Bronchus fibroblast of lung (primary cell): ENCODE measurements around the gene KMT5C. TPM values are rescaled to one million over a fixed set of nuclear protein-coding genes. Genes with fewer than 3 reads are reported as not detected.

Experiments used
- total RNA-seq: library from RNA; depleted of rRNA; stranded (reverse); fragments of >200 nt; gene quantifications from 2 replicates; pipeline ENCODE4 v1.2.3, GENCODE V29; 2015

Gene KMT5C
- 5.5 and 7.4 TPM in 2 replicates for total RNA-seq

GRCh38 chr19:55339105-55339888 lies at the start of gene KMT5C:
Gene KMT5C (plus strand): TSS chr19:55339876. CDS start chr19:55341937, 2,061 bp downstream.

GRCh38 chr19:55325172-55325571 lies 14.5 kb upstream of the KMT5C start, which contains the start of gene TMEM150B:
Gene TMEM150B (minus strand): TSS chr19:55325341. CDS start chr19:55321036, 4,305 bp downstream.

GRCh38 chr19:55354698-55355212 lies 15.1 kb downstream of the KMT5C start, which contains the start of gene COX6B2:
Gene COX6B2 (minus strand): TSS chr19:55354719. CDS start chr19:55354521, 198 bp downstream.

GRCh38 chr19:55362990-55363716 lies 23.5 kb downstream of the KMT5C start, which contains the start of gene GARIN5B:
Gene GARIN5B (minus strand): TSS chr19:55363260. CDS start chr19:55363066, 194 bp downstream.

GRCh38 chr19:55370305-55370988 lies 30.8 kb downstream of the KMT5C start, which contains the start of gene IL11:
Gene IL11 (minus strand): TSS chr19:55370463. CDS start chr19:55370310, 153 bp downstream.

GRCh38 chr19:55376241-55376933 lies 36.7 kb downstream of the KMT5C start, which contains the start of gene TMEM190:
Gene TMEM190 (plus strand): TSS chr19:55376826. CDS start chr19:55376854, 28 bp downstream.

GRCh38 chr19:55384131-55384919 lies 44.6 kb downstream of the KMT5C start, which contains the start of gene TMEM238:
Gene TMEM238 (minus strand): TSS chr19:55384292. CDS start chr19:55384259, 33 bp downstream.

GRCh38 chr19:55385724-55386492 lies 46.2 kb downstream of the KMT5C start, which contains the start of gene RPL28:
Gene RPL28 (plus strand): TSS chr19:55385932. CDS start chr19:55386358, 426 bp downstream.

Other genes starting within 250 kb of the KMT5C start
- 55.5 and 57.8 TPM in 2 replicates for gene PPP1R12C, start 222.2 kb upstream of the KMT5C start, total RNA-seq
- gene TNNT1, start 190.7 kb upstream of the KMT5C start, total RNA-seq: 0.34 and 0.89 TPM in 2 replicates
- gene TNNI3, start 182.1 kb upstream of the KMT5C start, total RNA-seq: not detected in 2 replicates
- 0.15 and 0.34 TPM in 2 replicates for gene DNAAF3, start 173.3 kb upstream of the KMT5C start, total RNA-seq
- gene SYT5, start 159.6 kb upstream of the KMT5C start, total RNA-seq: not detected in 2 replicates
- gene PTPRH, start 130.4 kb upstream of the KMT5C start, total RNA-seq: 0.74 and 1.0 TPM in 2 replicates
- gene TMEM86B, start 111.1 kb upstream of the KMT5C start, total RNA-seq: 0.84 and 1.2 TPM in 2 replicates
- gene PPP6R1, start 80.9 kb upstream of the KMT5C start, total RNA-seq: 30.8 and 31.7 TPM in 2 replicates
- 51.3 and 58.7 TPM in 2 replicates for gene HSPBP1, start 59.8 kb upstream of the KMT5C start, total RNA-seq
- gene BRSK1, start 55.9 kb upstream of the KMT5C start, total RNA-seq: 4.9 and 5.8 TPM in 2 replicates
- gene TMEM150B, start 14.5 kb upstream of the KMT5C start, total RNA-seq: not detected in 2 replicates
- 0.30 TPM in 1 of 2 replicates, not detected in the other for gene COX6B2, start 14.8 kb downstream of the KMT5C start, total RNA-seq
- gene GARIN5B, start 23.4 kb downstream of the KMT5C start, total RNA-seq: not detected in 2 replicates
- 2.4 and 10.4 TPM in 2 replicates for gene IL11, start 30.6 kb downstream of the KMT5C start, total RNA-seq
- gene TMEM190, start 37.0 kb downstream of the KMT5C start, total RNA-seq: not detected in 2 replicates
- gene TMEM238, start 44.4 kb downstream of the KMT5C start, total RNA-seq: 0.17 and 1.8 TPM in 2 replicates
- gene RPL28, start 46.1 kb downstream of the KMT5C start, total RNA-seq: 462 and 817 TPM in 2 replicates
- 249 and 263 TPM in 2 replicates for gene UBE2S, start 67.9 kb downstream of the KMT5C start, total RNA-seq
- not detected in 2 replicates for gene SHISA7, start 103.4 kb downstream of the KMT5C start, total RNA-seq
- gene ISOC2, start 121.8 kb downstream of the KMT5C start, total RNA-seq: 74.8 and 86.4 TPM in 2 replicates
- gene C19orf85, start 124.9 kb downstream of the KMT5C start, total RNA-seq: not detected in 2 replicates
- 5.4 and 9.4 TPM in 2 replicates for gene ZNF628, start 136.7 kb downstream of the KMT5C start, total RNA-seq
- gene NAT14, start 145.3 kb downstream of the KMT5C start, total RNA-seq: 25.1 and 29.8 TPM in 2 replicates
- 0.89 and 1.7 TPM in 2 replicates for gene SSC5D, start 148.6 kb downstream of the KMT5C start, total RNA-seq
- gene SBK2, start 197.3 kb downstream of the KMT5C start, total RNA-seq: not detected in 2 replicates
- 0.15 TPM in 1 of 2 replicates, not detected in the other for gene SBK3, start 205.7 kb downstream of the KMT5C start, total RNA-seq
- gene ZNF579, start 241.0 kb downstream of the KMT5C start, total RNA-seq: 5.0 and 5.2 TPM in 2 replicates